Hippocampal formation (tissue), 2 donors: Measurements from ENCODE around the gene FEM1A.
"Not testable (repeated sequence)": the region's sequence is repeated elsewhere in the genome, so short reads cannot be mapped to it uniquely, and the experiment has no call there.

ENCODE experiments used
- DNase-seq, 2 donors: peaks; one replicate each; lab custom pipeline; 2025; lab: John Stamatoyannopoulos, UW

The FEM1A gene

DNA sequence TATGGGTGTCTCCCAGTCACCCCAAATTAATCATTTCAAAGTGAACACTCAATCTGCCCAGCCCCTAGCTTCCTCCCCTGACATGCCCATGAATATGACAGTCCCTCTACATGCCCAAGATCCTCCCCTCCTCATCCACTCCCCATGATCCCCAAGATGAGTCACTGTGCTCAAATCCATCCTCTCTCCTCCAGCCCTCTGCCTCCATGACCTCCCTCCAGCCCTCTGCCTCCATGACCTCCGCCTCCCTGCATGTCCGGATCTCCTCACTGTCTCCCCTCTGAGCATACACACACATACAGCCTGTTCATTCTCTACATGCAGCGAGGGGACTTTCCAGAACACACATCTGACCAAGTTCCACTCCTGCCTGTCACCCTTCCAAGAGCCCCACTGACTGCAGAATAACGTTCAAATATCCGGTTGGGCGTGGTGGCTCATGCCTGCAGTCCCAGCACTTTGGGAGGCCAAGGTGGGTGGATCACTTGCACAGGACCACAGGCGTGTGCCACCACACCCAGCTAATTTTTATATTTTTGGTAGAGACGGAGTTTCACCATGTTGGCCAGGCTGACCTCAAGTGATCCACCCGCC lies 18.4 kb upstream of the FEM1A start:
- DNase-seq, result no peak

DNA sequence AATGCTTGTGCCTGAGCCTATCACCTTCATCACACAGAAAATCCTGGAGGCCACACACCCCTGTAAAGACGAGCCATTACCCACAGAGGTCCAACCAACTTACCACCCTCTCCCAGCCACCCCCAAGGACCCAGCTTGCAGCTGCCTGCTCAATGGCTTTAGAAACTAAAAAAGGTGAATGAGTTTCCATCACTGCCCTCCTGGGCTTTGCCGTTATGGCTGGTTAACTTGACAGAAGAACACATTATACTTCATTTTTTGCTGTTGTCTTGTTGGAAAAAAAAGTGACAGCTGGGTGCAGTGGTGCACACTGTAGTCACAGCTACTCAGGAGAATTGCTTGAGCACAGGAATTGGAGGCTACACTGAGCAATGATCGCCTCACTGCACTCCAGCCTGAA lies 17.4 kb upstream of the FEM1A start:
- no peak for DNase-seq

DNA sequence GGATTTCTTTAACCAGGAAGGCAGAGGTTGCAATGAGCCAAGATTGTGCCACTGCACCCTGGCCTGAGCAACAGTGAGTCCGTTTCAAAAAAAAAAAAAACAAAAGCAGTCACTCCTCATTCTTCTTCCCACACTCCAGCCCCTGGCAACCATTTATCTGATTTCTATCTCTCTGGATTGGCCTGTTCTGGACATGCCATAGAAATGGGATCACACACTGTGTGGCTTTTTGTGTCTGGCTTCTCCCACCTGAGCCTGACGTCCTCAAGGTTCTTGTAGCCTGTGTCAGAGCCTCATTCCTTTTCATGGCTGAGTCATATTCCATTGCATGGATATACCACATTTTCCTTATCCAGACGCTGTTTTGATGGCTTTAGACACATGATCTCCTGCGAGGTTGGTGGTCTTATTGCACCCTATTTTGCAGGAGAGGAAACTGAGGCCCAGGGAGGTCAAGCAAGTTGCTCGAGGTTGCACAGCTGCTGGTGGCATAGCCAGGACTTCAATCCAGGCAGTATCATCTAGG lies 15.8 kb upstream of the FEM1A start:
- DNase-seq, result no peak

GRCh38 chr19:4776436-4777211 lies 14.9 kb upstream of the FEM1A start:
- DNase-seq, result no peak

GRCh38 chr19:4778124-4778523 lies 13.4 kb upstream of the FEM1A start:
- not testable (repeated sequence) for DNase-seq

DNA sequence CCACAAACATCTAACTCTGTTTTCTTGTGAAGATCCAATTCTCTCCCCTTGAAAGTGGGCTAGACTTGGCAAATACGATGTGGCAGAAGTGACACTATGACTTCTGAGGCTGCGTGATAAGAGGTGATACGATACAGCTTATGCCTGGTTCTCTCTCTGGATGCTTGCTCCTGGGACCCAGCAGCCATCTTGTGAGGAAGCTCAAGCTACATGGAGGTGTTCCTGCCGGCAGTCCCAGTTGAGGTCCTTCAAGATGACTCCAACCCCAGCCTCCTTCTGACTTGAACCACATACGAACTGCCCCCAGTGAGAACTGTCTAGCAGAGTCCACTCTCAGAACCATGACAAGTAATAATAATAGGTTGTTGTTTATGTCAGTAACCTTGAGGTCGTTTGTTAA lies 10.7 kb upstream of the FEM1A start:
- DNase-seq, result no peak

- peak in 1 of 2 donors; percentile 28 for DNase-seq
Measured at GRCh38 chr19:4781801-4782200, 9.7 kb upstream of the FEM1A start.

DNA sequence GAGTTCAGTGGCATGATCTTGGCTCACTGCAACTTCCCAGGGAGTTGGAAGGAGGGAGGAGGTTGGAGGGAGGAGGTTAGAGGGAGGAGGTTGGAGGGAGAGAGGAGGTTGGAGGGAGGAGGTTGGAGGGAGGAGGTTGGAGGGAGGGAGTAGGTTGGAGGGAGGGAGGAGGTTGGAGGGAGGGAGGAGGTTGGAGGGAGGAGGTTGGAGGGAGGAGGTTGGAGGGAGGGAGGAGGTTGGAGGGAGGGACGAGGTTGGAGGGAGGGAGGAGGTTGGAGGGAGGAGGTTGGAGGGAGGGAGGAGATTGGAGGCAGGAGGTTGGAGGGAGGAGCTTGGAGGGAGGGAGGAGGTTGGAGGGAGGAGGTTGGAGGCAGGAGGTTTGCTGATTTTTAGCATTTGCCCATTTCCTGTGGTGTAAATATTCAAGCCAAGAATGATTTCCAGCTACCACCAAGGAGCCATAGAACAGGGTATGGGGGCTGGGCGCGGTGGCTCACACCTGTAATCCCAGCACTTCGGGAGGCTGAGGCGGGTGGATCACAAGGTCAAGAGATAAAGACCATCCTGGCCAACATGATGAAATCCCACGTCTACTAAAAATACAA lies 5.0 kb upstream of the FEM1A start:
- not testable (repeated sequence) for DNase-seq

GRCh38 chr19:4792019-4792865 lies 708 bp downstream of the FEM1A start:
- not testable (repeated sequence) for DNase-seq

GRCh38 chr19:4792866-4793195 lies 1.3 kb downstream of the FEM1A start:
- not testable (repeated sequence) for DNase-seq

GRCh38 chr19:4793278-4793677 lies 1.7 kb downstream of the FEM1A start:
- not testable (repeated sequence) for DNase-seq

GRCh38 chr19:4794971-4795370 lies 3.4 kb downstream of the FEM1A start:
- DNase-seq, result no peak

DNA sequence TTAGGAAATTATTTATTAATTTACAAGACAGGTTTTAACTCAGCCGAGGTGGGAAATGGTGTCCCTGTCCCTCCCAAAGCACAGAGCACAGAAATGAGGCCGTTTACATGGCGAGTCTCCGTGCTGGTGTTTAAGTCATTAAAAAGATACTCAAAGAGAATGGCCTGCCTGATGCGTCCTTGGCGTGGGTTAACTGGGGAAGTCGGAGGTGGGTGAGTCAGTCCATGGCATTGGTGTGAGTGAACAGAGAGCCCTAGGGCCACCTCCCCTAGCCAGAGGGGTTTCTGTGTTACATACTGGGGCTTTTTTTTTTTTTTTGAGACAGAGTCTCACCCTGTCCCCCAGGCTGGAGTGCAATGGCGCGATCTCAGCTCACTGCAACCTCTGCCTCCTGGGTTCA lies 3.9 kb downstream of the FEM1A start:
- DNase-seq, result no peak

DNA sequence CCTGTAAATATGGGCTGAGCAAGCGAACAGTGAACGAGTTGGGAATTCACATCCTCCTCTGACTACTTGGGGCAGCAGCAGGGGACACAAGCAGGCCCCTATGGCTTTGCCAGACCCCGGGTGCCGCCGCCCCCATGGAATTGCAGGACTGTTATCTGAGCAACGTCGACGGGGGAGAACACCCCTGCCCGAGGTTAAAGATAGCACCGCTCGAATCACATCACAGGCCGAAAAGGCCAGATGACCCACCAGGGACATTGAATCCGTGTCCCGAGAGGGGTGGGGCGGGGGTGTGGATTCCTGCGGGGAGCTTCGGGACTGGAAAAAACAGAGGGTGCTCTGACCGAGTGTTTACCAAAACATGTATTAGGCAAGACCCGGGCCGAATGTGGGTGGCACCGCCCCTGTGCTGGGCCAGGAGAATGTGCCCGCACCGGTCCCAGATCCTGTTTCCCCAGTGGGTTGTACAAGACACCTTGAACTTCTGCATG lies 9.1 kb downstream of the FEM1A start:
- no peak for DNase-seq

GRCh38 chr19:4801085-4801619 lies 9.6 kb downstream of the FEM1A start:
- no peak for DNase-seq

DNA sequence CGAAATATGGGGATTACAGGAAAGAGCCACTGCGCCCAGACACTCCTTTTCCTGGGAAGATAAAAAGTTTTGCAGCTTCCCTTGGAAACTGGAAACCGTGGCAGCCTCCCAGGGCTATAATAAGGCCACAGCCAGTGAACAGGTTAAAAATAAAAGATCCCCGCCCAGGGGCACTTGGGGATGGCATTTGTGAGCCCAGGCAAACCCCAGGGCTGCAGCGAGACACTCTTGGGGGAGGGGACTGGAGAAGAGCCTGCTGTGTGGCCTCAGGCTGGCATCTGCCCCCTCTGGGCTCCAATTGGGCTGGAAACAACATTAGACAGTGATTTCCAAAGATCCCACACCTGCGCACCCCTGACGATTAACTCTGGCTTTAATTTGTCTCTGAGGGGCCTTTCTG lies 11.2 kb downstream of the FEM1A start:
- no peak for DNase-seq

- DNase-seq, result peak in 1 of 2 donors; percentile 20
Measured at GRCh38 chr19:4803736-4804695, 12.5 kb downstream of the FEM1A start.

DNA sequence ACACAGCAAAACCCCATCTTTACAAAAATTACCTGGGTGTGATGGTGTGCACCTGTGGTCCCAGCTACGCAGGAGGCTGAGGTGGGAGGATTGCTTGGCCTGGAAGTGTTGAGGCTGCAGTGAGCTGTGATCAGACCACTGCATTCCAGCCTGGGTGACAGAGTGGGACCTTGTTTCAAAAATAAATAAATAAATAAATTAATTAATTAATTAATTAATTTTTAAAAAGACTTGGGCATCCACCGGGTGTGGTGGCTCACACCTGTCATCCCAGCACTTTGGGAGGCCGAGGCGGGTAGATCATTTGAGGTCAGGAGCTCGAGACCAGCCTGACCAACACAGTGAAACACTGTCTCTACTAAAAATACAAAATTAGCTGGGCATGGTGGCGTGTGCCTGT lies 13.6 kb downstream of the FEM1A start:
- not testable (repeated sequence) for DNase-seq

DNA sequence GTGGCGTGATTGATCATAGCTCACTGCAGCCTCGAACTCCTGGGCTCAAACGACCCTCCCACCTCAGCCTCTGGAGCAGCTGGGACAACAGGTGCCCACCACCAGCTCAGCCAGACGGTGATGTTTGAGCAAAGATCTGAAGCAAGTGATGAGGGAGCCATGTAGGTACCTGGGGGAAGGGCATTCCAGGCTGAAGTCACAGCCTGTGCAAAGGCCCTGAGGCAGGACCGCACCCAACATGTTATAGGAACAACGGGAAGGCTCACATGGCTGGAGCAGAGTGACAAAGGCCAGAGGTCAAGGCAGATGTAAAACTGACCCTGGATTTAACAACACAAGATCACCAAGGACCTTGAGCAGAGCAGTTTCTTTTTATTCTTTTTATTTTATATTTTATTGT lies 14.8 kb downstream of the FEM1A start:
- no peak for DNase-seq

DNA sequence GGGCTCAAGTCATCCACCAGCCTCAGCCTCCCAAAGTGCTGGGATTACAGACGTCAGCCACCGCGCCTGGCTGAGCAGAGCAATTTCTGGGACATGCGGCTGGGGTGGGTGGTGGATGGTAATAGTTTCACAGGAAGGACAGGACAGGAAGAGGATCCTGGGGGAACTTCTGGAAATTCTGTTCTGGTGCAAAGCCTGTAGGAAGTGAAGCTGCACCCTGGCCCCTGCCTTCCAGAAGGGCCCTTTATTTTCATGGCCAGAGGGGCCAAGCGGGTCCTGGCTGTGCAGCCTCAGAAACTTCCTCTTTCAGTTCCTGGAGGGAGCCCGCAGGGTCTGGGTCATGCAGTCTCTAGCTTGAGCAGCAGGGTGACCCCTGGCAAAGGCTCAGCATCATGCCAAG lies 15.7 kb downstream of the FEM1A start:
- peak in 1 of 2 donors; percentile 42 for DNase-seq
